Umbilical cord (tissue), 2 donors: Measurements from ENCODE around the gene ELOA2. TPM values are rescaled to one million over a fixed set of nuclear protein-coding genes. Genes with fewer than 3 reads are reported as not detected.
"Not testable (repeated sequence)": the region's sequence is repeated elsewhere in the genome, so short reads cannot be mapped to it uniquely, and the experiment has no call there.

Source experiments
- DNase-seq: peaks from one replicate; pipeline ENCODE4 v3.0.0-alpha.2; 2015; ENCODE audit warnings: low spot score
- total RNA-seq: library from RNA; depleted of rRNA; stranded (reverse); fragments of >200 nt; gene quantifications from one replicate; pipeline ENCODE4 v1.2.3, GENCODE V29; 2014; ENCODE audit warnings: low replicate concordance; ENCODE audit not compliant: insufficient read depth

The ELOA2 gene
- total RNA-seq, 1 donor from 2014 or later = 1.9 TPM

- not testable (repeated sequence) for DNase-seq
These were observed 14.7 kb downstream of the ELOA2 start for GRCh38 chr18:47020757-47021156.

DNA sequence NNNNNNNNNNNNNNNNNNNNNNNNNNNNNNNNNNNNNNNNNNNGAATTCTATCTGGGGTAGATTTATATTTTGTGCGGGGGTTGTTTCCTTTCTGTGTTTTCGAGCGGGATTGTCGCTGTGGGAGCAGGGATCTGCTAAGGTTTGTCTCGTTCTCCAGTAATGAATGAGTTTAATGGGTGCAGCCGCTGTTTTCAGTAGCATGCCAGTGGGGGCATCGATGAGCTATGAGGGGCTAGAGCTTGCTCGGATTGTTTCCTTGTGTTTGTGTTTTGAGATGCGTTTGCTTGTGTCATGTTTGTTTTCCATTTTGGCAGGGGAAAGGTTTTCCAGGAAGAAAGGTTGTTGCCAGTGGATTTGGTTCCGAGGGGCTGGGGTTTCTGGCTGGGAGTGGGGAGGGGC lies 15.6 kb downstream of the ELOA2 start:
- not testable (repeated sequence) for DNase-seq

Other genes starting within 250 kb of the ELOA2 start
- gene PIAS2, start 118.1 kb downstream of the ELOA2 start, total RNA-seq = 43.6 TPM
- gene KATNAL2, start 118.0 kb downstream of the ELOA2 start, total RNA-seq = 2.9 TPM
- gene HDHD2, start 114.9 kb upstream of the ELOA2 start, total RNA-seq = 10.4 TPM
- gene IER3IP1, start 140.7 kb upstream of the ELOA2 start, total RNA-seq = 17.3 TPM
- 0.48 TPM for gene SKOR2, start 216.0 kb upstream of the ELOA2 start, total RNA-seq